ENCODE results near the gene ALDH4A1.

Gene ALDH4A1

DNA sequence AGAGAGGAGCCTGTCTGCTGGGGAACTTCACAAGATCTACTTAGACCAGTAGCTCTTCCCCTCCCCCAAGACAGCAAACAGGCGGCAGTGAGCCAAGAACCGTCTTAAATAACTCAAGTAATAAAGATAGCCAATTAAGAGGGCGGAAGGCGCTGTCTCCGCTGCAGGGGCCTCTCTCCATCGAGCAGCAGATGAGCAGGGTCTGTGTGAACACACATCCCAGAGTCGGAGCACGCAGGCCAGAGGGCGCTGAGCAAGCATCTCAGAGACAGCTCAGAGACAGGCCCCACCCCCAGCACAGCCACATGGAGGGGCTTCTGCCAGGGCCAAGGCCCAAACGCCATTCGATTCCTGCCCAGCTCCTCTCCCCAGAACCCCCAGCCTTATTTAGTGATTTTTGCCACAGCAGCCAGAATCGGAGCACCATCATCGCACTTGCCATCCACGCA, 43.1 kb upstream of the ALDH4A1 start:
- no peaks in the 10 kb centered on the region for H3K36me3 ChIP-seq (ENCODE audit: control insufficient read depth, insufficient read depth, low read length)
- H3K27ac ChIP-seq (ENCODE audit: low read depth, low read length) = no peak overlapping the region
- peaks cover 51% of the 10 kb centered on the region for H3K4me1 ChIP-seq (ENCODE audit: control insufficient read depth, insufficient read depth, low read length)
- H3K4me3 ChIP-seq (ENCODE audit: low read depth, low read length) = no peak overlapping the region
- no peak overlapping the region for H3K9ac ChIP-seq (ENCODE audit: low read depth, low read length)
- H3K27me3 ChIP-seq (ENCODE audit: control insufficient read depth, insufficient read depth, low read length) = no peaks in the 10 kb centered on the region
- no peaks in the 10 kb centered on the region for H3K9me3 ChIP-seq (ENCODE audit: control insufficient read depth, insufficient read depth, low read length)

DNA sequence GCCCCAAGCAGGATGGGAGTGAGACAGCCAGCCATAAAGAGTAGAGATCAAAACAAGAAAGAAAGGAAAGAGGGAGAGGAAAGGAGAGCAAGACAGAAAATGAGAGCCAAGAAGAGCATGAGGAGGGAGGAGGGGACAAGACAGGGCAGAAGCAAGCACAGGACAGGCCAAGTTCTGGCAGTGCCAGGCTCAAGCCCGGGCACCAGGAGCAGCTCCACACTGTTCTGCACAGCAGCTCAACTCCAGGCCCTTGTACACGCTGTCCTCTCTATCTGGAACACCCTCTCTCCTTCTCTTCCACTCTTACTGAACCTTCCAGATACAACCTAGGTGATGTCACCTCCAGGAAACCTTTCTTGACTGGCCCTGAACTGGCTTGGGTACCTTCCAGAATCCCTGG, 42.5 kb upstream of the ALDH4A1 start:
- no peaks in the 10 kb centered on the region for H3K27me3 ChIP-seq (ENCODE audit: control insufficient read depth, insufficient read depth, low read length)
- no peaks in the 10 kb centered on the region for H3K36me3 ChIP-seq (ENCODE audit: control insufficient read depth, insufficient read depth, low read length)
- no peak overlapping the region for H3K27ac ChIP-seq (ENCODE audit: low read depth, low read length)
- peaks cover 49% of the 10 kb centered on the region for H3K4me1 ChIP-seq (ENCODE audit: control insufficient read depth, insufficient read depth, low read length)
- no peak overlapping the region for H3K9ac ChIP-seq (ENCODE audit: low read depth, low read length)
- no peak overlapping the region for H3K4me3 ChIP-seq (ENCODE audit: low read depth, low read length)
- H3K9me3 ChIP-seq (ENCODE audit: control insufficient read depth, insufficient read depth, low read length) = no peaks in the 10 kb centered on the region

DNA sequence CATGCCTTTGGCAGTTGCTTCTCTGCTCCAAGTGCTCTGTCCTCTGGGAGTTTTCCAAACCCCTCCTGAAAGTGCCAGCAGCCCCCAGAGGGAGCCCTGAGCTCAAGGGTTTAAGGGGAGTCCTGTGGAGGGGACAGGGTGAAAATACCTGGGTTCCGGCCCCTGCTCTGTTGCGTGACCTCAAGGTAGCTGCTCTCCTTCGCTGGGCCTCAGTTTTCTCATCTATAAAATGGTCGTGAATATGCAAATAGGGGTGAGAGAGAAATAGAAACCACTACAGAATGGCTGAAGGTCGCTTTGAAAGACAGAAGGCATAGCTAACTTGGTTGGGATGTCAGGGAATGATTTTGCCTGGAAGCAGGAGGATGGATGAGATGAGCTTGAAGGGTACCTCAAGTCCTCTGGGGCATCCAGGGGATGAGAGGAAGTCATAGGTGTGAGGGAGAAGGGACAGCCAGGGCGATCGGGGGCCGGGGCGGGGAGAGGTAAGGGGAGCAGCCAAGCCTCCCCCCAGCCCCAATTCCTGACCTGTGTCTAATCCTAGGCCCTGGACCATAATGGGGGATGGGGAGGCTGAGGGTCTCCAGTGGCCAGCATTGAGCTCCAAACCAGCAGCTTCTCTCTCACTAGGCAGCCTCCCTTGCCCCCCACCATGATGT, 41.7 kb upstream of the ALDH4A1 start:
- no peak overlapping the region for H3K27ac ChIP-seq (ENCODE audit: low read depth, low read length)
- no peak overlapping the region for H3K4me3 ChIP-seq (ENCODE audit: low read depth, low read length)
- peaks cover 43% of the 10 kb centered on the region for H3K4me1 ChIP-seq (ENCODE audit: control insufficient read depth, insufficient read depth, low read length)
- H3K9me3 ChIP-seq (ENCODE audit: control insufficient read depth, insufficient read depth, low read length) = no peaks in the 10 kb centered on the region
- no peaks in the 10 kb centered on the region for H3K27me3 ChIP-seq (ENCODE audit: control insufficient read depth, insufficient read depth, low read length)
- no peaks in the 10 kb centered on the region for H3K36me3 ChIP-seq (ENCODE audit: control insufficient read depth, insufficient read depth, low read length)
- no peak overlapping the region for H3K9ac ChIP-seq (ENCODE audit: low read depth, low read length)

DNA sequence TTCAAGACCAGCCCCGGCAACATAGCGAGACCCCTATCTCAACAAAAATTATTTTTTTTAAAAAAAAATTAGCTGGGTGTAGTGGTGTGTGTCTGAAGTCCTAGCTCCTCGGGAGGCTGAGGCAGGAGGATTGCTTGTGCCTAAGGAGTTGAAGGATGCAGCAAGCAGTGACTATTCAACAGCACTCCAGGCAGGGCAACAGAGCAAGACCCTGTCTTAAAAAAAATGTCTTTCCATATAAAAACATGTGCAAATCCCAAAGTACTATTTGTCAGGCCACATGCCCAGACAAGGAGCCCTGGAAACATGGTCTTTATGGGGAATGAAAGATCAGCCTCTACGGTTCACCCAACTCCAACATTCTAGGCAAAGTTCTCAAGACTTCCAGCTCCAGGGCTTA, 40.8 kb upstream of the ALDH4A1 start:
- H3K4me1 ChIP-seq (ENCODE audit: control insufficient read depth, insufficient read depth, low read length) = peaks cover 47% of the 10 kb centered on the region

DNA sequence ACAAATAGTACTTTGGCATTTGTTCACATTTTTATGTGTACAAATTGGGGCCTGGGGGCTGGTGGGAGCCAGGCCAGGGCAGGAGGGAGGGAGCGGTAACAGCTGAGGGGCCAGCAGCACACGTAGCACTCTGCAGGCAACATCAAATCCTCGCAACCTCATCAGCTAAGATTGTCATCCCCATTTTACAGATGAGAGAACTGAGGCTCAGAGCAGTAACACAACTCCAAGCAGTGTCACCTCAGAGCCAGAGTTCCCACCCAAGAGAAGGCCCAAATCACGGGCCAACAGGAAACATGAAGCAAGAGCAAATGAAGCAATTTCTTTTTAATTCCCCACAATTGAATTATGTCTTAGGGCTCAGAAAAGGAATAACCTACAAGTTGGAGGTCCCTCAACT, 40.0 kb upstream of the ALDH4A1 start:
- H3K36me3 ChIP-seq (ENCODE audit: control insufficient read depth, insufficient read depth, low read length) = no peaks in the 10 kb centered on the region
- 0 out of 2 replicates have a peak overlapping the region, but pooled peaks have one; percentile 30 for H3K9ac ChIP-seq (ENCODE audit: low read depth, low read length)
- H3K27ac ChIP-seq (ENCODE audit: low read depth, low read length) = peak overlapping the region; percentile 85
- peaks cover 51% of the 10 kb centered on the region for H3K4me1 ChIP-seq (ENCODE audit: control insufficient read depth, insufficient read depth, low read length)
- no peaks in the 10 kb centered on the region for H3K9me3 ChIP-seq (ENCODE audit: control insufficient read depth, insufficient read depth, low read length)
- no peaks in the 10 kb centered on the region for H3K27me3 ChIP-seq (ENCODE audit: control insufficient read depth, insufficient read depth, low read length)
- H3K4me3 ChIP-seq (ENCODE audit: low read depth, low read length) = no peak overlapping the region

More for the DNA sequence above, 40.8 kb upstream of the ALDH4A1 start:
- H3K4me3 ChIP-seq (ENCODE audit: low read depth, low read length) = no peak overlapping the region
- H3K27me3 ChIP-seq (ENCODE audit: control insufficient read depth, insufficient read depth, low read length) = no peaks in the 10 kb centered on the region
- no peak overlapping the region for H3K9ac ChIP-seq (ENCODE audit: low read depth, low read length)
- no peaks in the 10 kb centered on the region for H3K36me3 ChIP-seq (ENCODE audit: control insufficient read depth, insufficient read depth, low read length)
- no peaks in the 10 kb centered on the region for H3K9me3 ChIP-seq (ENCODE audit: control insufficient read depth, insufficient read depth, low read length)
- no peak overlapping the region for H3K27ac ChIP-seq (ENCODE audit: low read depth, low read length)

DNA sequence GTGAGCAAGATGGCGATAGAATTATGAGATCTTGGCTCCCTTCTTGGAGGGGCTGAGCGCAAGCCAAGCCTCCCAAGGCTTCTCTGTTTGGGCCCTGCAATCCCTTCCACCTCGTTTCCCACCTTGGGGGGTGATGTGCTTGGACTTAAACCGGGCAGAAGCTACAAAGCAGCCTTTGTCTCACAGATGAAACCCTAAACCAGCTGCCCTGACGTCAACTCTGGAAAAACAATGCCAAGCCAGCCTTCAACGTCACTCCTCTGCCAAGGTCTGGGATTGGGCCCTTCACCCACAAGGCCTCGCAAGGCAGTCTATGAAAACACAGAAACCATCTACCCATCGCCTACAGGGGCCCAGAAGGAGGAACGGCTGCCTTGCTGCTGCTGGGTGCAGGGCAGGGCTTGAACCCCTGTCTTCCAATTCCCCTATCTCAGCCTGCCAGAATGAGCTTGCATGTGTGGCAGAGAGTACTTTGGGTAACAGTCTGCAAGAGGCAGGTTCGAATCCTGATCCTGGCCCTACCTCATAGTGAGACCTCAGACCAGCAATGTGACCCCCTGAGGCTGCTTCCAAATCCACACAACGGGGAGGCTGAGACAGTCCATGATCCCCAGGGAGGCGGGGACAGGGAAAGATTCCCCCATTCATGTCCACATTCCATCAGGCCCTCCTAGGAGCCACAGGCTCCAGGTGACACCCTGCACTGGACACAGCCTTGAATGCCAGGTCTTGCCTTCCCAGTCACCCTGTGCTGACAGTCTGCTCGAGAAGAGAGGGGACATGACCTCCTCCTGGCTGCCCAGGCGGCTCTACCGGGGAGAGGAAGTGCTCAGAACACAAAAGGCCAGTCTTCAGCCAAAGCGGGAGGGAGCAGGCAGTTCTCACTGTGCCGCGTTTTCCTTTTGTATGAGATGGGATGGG, 39.1 kb upstream of the ALDH4A1 start:
- Histone ChIP-seq H3K36me3 (ENCODE audit: control insufficient read depth, insufficient read depth, low read length) (no peaks in the 10 kb centered on the region), H3K4me3 (ENCODE audit: low read depth, low read length) (no peak overlapping the region), H3K9me3 (ENCODE audit: control insufficient read depth, insufficient read depth, low read length) (no peaks in the 10 kb centered on the region), H3K27me3 (ENCODE audit: control insufficient read depth, insufficient read depth, low read length) (no peaks in the 10 kb centered on the region), H3K4me1 (ENCODE audit: control insufficient read depth, insufficient read depth, low read length) (peaks cover 56% of the 10 kb centered on the region), H3K27ac (ENCODE audit: low read depth, low read length) (peak overlapping the region; percentile 85), H3K9ac (ENCODE audit: low read depth, low read length) (peak overlapping the region; percentile 30)

DNA sequence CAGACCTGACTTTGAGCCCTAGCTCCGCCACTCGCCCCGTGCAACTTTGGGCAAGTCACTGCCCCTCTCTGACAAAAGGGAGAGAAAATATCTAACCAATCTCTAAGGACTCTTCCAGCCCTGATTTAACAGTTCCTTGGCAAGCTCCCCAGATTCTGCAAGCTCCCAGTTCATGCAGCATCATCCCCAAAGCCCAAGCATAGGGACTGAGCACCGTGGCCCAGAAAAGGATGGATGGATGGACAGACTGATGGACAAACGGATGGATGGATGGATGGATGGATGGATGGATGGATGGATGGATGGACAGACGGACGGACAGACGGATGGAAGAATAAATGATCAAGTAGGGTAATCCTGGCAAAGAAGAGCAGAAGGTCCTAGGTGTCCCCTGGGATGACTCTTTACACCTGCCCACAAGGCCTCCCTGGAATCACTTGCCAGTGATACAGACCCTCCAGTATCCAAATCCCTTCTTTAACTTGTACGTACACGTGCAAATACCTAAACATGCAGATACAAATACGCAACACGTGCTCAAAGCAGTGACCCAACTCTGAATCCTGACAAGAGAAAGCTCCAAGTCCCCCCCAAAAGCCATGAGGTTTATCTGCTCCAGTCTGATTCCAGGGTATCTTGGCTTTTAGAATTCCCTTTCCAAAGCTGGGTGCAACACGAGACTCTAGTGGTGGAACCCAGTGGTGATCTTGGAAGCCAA, 38.1 kb upstream of the ALDH4A1 start:
- Histone ChIP-seq H3K36me3 (ENCODE audit: control insufficient read depth, insufficient read depth, low read length) (no peaks in the 10 kb centered on the region), H3K4me1 (ENCODE audit: control insufficient read depth, insufficient read depth, low read length) (peaks cover 53% of the 10 kb centered on the region), H3K9me3 (ENCODE audit: control insufficient read depth, insufficient read depth, low read length) (no peaks in the 10 kb centered on the region), H3K27ac (ENCODE audit: low read depth, low read length) (peak overlapping the region; percentile 62), H3K9ac (ENCODE audit: low read depth, low read length) (0 out of 2 replicates have a peak overlapping the region, but pooled peaks have one; percentile 9), H3K4me3 (ENCODE audit: low read depth, low read length) (no peak overlapping the region), H3K27me3 (ENCODE audit: control insufficient read depth, insufficient read depth, low read length) (no peaks in the 10 kb centered on the region)

DNA sequence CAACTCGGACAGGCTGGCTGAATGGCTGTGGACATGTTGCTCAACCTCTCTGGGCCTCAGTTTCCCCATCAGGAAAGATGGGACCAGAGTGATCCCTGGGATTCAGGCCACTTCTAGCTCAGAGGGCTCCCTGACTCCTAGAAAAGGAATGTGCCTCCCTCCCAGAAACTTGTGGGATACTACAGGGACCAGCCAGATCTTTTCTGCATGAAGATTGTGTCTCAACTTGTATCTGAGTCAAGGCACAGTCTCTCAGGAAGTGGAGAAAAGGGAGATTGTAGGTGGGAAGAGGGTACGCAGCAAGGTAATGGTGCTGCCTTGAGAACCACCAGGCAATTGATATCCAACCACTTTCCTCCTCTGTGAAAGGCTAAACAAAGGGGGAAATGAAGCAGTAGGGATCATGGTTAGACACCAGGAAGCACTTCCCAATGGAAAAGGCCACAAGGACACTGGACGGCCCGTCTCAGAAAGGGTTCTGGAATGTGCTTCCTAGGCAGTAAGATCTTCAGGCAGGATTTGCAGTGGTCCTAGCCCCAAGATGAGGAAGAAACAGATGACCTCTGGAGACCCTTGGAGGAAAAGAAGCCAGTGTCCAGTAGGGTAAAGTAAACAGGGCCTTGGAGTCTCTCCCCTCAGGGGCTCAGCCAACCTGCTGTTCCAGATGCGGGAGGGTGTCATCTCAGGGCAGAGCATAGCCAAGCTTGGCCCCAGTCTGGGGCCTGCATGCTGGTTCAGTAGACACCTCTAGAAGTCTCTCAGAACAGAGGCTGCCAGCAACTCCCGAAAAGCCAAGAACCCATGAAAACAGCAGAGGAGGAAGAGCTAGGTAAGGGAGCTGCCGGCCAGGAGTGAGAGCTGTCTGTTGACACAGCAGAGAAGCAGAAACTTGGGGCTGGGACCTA, 37.3 kb upstream of the ALDH4A1 start:
- H3K9me3 ChIP-seq (ENCODE audit: control insufficient read depth, insufficient read depth, low read length) = no peaks in the 10 kb centered on the region
- H3K36me3 ChIP-seq (ENCODE audit: control insufficient read depth, insufficient read depth, low read length) = no peaks in the 10 kb centered on the region
- no peak overlapping the region for H3K9ac ChIP-seq (ENCODE audit: low read depth, low read length)
- no peaks in the 10 kb centered on the region for H3K27me3 ChIP-seq (ENCODE audit: control insufficient read depth, insufficient read depth, low read length)
- H3K4me1 ChIP-seq (ENCODE audit: control insufficient read depth, insufficient read depth, low read length) = peaks cover 52% of the 10 kb centered on the region
- no peak overlapping the region for H3K4me3 ChIP-seq (ENCODE audit: low read depth, low read length)
- H3K27ac ChIP-seq (ENCODE audit: low read depth, low read length) = no peak overlapping the region

DNA sequence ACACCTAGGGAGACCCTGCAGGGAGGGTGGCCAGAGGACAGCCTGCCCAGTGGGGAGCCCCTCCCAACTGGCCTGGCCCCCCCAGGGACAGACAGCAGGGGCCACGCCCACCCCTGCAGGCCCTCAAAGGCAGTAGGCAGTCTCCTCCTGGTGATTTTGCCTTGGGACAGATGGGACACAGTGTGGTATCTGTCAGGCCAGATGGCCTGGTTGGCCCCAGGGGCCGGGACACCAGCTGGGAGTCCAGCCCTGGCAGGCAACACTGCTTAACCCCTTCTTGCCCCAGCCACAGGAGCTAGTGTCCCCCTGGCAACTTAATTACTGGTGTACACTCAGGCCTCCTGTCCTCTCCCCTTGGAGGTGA, 36.3 kb upstream of the ALDH4A1 start:
- no peaks in the 10 kb centered on the region for H3K27me3 ChIP-seq (ENCODE audit: control insufficient read depth, insufficient read depth, low read length)
- H3K4me1 ChIP-seq (ENCODE audit: control insufficient read depth, insufficient read depth, low read length) = peaks cover 52% of the 10 kb centered on the region
- H3K9ac ChIP-seq (ENCODE audit: low read depth, low read length) = no peak overlapping the region
- H3K4me3 ChIP-seq (ENCODE audit: low read depth, low read length) = no peak overlapping the region
- H3K36me3 ChIP-seq (ENCODE audit: control insufficient read depth, insufficient read depth, low read length) = no peaks in the 10 kb centered on the region
- H3K27ac ChIP-seq (ENCODE audit: low read depth, low read length) = peak overlapping the region; percentile 23
- H3K9me3 ChIP-seq (ENCODE audit: control insufficient read depth, insufficient read depth, low read length) = no peaks in the 10 kb centered on the region

DNA sequence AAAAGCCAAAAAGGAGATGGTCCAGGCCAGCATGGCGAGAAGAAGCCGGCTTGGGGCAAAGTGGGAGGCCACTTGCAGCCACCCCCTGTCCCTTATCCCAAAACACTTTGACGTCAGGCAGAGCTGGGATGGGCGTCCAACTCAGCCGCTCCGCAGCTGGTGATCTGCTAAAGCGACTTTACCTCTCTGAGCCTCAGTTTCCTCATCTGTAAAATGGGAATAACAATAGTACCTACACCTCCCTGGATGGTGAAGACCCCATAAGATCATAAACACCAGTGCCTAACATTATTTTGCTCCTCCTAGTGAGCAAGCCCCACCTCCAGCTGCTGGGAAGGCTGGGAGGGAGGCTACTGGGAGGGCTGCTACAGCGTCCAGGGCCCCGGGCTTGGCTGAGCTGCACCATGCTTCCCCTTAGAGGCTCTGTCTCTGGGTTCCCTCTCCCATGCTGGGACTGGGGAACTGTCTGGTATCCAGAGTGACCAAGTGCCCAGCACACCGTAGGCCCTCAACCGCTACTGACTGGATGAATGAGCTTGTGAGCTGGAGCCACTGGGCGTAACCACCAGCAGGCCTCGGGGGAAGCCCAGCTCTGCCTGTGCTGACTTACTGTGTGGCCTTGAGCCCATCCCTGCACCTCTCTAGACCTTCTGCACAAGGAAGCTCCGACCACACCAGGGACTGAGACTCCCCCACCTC, 35.8 kb upstream of the ALDH4A1 start:
- peak overlapping the region; percentile 23 for H3K27ac ChIP-seq (ENCODE audit: low read depth, low read length)
- H3K9ac ChIP-seq (ENCODE audit: low read depth, low read length) = no peak overlapping the region

More for the DNA sequence above, 35.8 kb upstream of the ALDH4A1 start:
- Histone ChIP-seq H3K36me3 (ENCODE audit: control insufficient read depth, insufficient read depth, low read length) (no peaks in the 10 kb centered on the region), H3K4me3 (ENCODE audit: low read depth, low read length) (no peak overlapping the region), H3K9me3 (ENCODE audit: control insufficient read depth, insufficient read depth, low read length) (no peaks in the 10 kb centered on the region), H3K27me3 (ENCODE audit: control insufficient read depth, insufficient read depth, low read length) (no peaks in the 10 kb centered on the region), H3K4me1 (ENCODE audit: control insufficient read depth, insufficient read depth, low read length) (peaks cover 52% of the 10 kb centered on the region)
